Keratinocyte (primary cell): ENCODE data around the gene EYS.

Experiments used
- EZH2 ChIP-seq: IDR thresholded peaks from one replicate; pipeline ENCODE4 v1.6.1; 2012; ENCODE audit warnings: inconsistent platforms, mild to moderate bottlenecking, low read length, moderate library complexity
- TF ChIP-seq, protein P1 (sequence below), 3 experiments: IDR thresholded peaks in 1 of 3; conservative IDR thresholded peaks in 1 of 3; optimal IDR thresholded peaks in 1 of 3; 2 replicates in 2 of 3; 3 replicates in 1 of 3; pipeline versions ENCODE3 to v1.5.1; 2011; ENCODE audit warnings: low read length in 3 of 3, mild to moderate bottlenecking in 3 of 3, moderate library complexity in 2 of 3, control low read depth in 1 of 3, inconsistent platforms in 1 of 3; ENCODE audit not compliant: insufficient read depth in 2 of 3; ENCODE audit errors: extremely low read depth in 1 of 3

DNA sequence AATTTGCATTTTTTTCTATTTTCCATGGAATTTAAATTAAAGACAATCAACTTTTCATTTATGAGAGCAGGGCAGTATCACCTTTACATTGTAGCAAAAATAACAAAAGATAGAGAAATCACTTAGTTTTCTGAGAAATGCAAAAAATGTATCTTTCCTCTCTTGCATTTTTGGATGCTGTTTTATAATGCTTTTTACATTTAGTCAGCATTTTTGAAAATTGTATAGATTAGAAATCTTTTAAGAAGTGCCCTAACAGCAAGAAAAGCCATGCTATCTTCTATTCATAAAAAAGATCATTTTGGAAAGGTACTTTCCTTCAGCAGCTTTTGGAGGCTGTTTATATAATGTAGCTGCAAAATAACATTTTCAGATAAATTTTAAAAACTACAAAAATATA lies 421.8 kb downstream of the EYS start:
- TF ChIP-seq EZH2: no peak
- TF ChIP-seq, protein P1, sequence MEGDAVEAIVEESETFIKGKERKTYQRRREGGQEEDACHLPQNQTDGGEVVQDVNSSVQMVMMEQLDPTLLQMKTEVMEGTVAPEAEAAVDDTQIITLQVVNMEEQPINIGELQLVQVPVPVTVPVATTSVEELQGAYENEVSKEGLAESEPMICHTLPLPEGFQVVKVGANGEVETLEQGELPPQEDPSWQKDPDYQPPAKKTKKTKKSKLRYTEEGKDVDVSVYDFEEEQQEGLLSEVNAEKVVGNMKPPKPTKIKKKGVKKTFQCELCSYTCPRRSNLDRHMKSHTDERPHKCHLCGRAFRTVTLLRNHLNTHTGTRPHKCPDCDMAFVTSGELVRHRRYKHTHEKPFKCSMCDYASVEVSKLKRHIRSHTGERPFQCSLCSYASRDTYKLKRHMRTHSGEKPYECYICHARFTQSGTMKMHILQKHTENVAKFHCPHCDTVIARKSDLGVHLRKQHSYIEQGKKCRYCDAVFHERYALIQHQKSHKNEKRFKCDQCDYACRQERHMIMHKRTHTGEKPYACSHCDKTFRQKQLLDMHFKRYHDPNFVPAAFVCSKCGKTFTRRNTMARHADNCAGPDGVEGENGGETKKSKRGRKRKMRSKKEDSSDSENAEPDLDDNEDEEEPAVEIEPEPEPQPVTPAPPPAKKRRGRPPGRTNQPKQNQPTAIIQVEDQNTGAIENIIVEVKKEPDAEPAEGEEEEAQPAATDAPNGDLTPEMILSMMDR (optimal IDR thresholded peaks at IDR 0.05 in 1 of 3, IDR thresholded peaks at IDR 0.05 in 1 of 3, conservative IDR thresholded peaks at IDR 0.05 in 1 of 3; ENCODE audit: extremely low read depth in 1 of 3, insufficient read depth in 2 of 3, low read length in 3 of 3): no peak
